HCT116 (cell line): ENCODE data around the gene CYP4A22. TPM values are rescaled to one million over a fixed set of nuclear protein-coding genes. Genes with fewer than 3 reads are reported as not detected.

ENCODE experiments used
- ATAC-seq: fragments of 200-7000 bp; cut with Tn5 transposase; 2 replicates; pipeline ENCODE4 v1.9.1; 2020; ENCODE audit warnings: mild to moderate bottlenecking, moderate library complexity
- BruUV-seq: library from RNA; stranded (reverse); fragments of 400-500 nt; replicated peaks from 2 replicates; lab custom pipeline; 2021; lab: Mats Ljungman, UMichigan
- CTCF ChIA-PET: fragments of 300-600 bp; sonication (Branson Sonifier 250); formaldehyde crosslinking; loops from one replicate; lab custom pipeline; 2021; ENCODE audit warnings: antibody characterized with exemption; lab: Charles Lee
- POLR2A ChIA-PET: fragments of 300-600, 350-600 bp; sonication (Branson Sonifier 250); formaldehyde crosslinking; loops from one replicate; lab custom pipeline; 2021; ENCODE audit warnings: antibody characterized with exemption; lab: Charles Lee
- RAD21 ChIA-PET, 2 experiments: fragments of 300-600 bp; sonication (Branson Sonifier 250); formaldehyde crosslinking; loops; one replicate each; lab custom pipeline; 2023; ENCODE audit warnings: low total read pairs in 2 of 2; ENCODE audit not compliant: uncharacterized antibody in 2 of 2, unreplicated experiment in 2 of 2, low non-redundant PET in 1 of 2; lab: Charles Lee
- DNase-seq: peaks from one replicate; pipeline ENCODE4 v3.0.0-alpha.2; 2010; ENCODE audit warnings: low read depth, low spot score
- H2AFZ ChIP-seq: fragments of 200-600 bp; shearing (Covaris generic), sonication (generic); 2 replicates; pipeline ENCODE4 v1.6.1; 2017; ENCODE audit warnings: low read depth, mixed run types, mixed read lengths, antibody characterized with exemption, low read length; ENCODE audit not compliant: poor library complexity, severe bottlenecking
- H3K27ac ChIP-seq: 2 replicates; pipeline ENCODE4 v1.5.1; 2012; ENCODE audit warnings: low read depth, low read length
- H3K27me3 ChIP-seq: fragments of 200-600 bp; sonication (generic); 2 replicates; pipeline ENCODE4 v1.6.1; 2016; ENCODE audit warnings: mixed run types, low read length, mixed read lengths; ENCODE audit not compliant: insufficient read depth
- H3K36me3 ChIP-seq, 2 experiments: fragments of 200-500 bp in 1 of 2; fragments of 200-600 bp in 1 of 2; sonication (Bioruptor generic) in 1 of 2; sonication (generic) in 1 of 2; 2 replicates each; pipeline versions ENCODE4 v1.5.1 to v1.6.1; 2014 to 2016; ENCODE audit warnings: low read length in 2 of 2, inconsistent platforms in 1 of 2, mixed read lengths in 1 of 2, mixed run types in 1 of 2; ENCODE audit not compliant: insufficient read depth in 2 of 2, control insufficient read depth in 1 of 2
- H3K4me1 ChIP-seq, 2 experiments: fragments of 200-600 bp in 1 of 2; sonication (generic) in 1 of 2; 2 replicates each; pipeline versions ENCODE4 v1.5.1 to v1.6.1; 2012 to 2017; ENCODE audit warnings: low read length in 2 of 2, inconsistent platforms in 1 of 2, mild to moderate bottlenecking in 1 of 2, mixed read lengths in 1 of 2, mixed run types in 1 of 2, moderate library complexity in 1 of 2; ENCODE audit not compliant: insufficient read depth in 2 of 2, control insufficient read depth in 1 of 2
- H3K4me2 ChIP-seq: fragments of 200-600 bp; sonication (generic); 2 replicates; pipeline ENCODE4 v1.6.1; 2017; ENCODE audit warnings: mixed run types, low read length, mixed read lengths
- H3K4me3 ChIP-seq, 2 experiments: fragments of 200-600 bp in 1 of 2; sonication (generic) in 1 of 2; replicated peaks in 1 of 2; 2 replicates each; pipeline ENCODE4 v1.5.1; 2011 to 2016; ENCODE audit warnings: low read length in 2 of 2, control low read depth in 1 of 2, low read depth in 1 of 2, mild to moderate bottlenecking in 1 of 2, mixed read lengths in 1 of 2, mixed run types in 1 of 2
- H3K79me2 ChIP-seq: fragments of 200-600 bp; sonication (generic); 2 replicates; pipeline ENCODE4 v1.6.1; 2017; ENCODE audit warnings: mild to moderate bottlenecking, mixed run types, low read length, moderate library complexity, mixed read lengths; ENCODE audit not compliant: insufficient read depth
- H3K9ac ChIP-seq: fragments of 200-600 bp; sonication (generic); 2 replicates; pipeline ENCODE4 v1.6.1; 2016; ENCODE audit warnings: low read length, mixed read lengths
- H3K9me2 ChIP-seq: fragments of 200-600 bp; sonication (generic), shearing (Covaris generic); 2 replicates; pipeline ENCODE4 v1.6.1; 2017; ENCODE audit warnings: mixed run types, mild to moderate bottlenecking, moderate library complexity; ENCODE audit not compliant: insufficient read depth
- H3K9me3 ChIP-seq, 2 experiments: fragments of 200-500 bp in 1 of 2; fragments of 200-600 bp in 1 of 2; sonication (Bioruptor generic) in 1 of 2; sonication (generic) in 1 of 2; 2 replicates each; pipeline ENCODE4 v1.6.1; 2014 to 2017; ENCODE audit warnings: low read length in 2 of 2, mixed read lengths in 2 of 2, inconsistent platforms in 1 of 2, low read depth in 1 of 2, mild to moderate bottlenecking in 1 of 2, mixed run types in 1 of 2, moderate library complexity in 1 of 2; ENCODE audit not compliant: control insufficient read depth in 1 of 2, insufficient read depth in 1 of 2
- H4K20me1 ChIP-seq: fragments of 200-600 bp; sonication (generic), shearing (Covaris generic); 2 replicates; pipeline ENCODE4 v1.6.1; 2017; ENCODE audit warnings: mixed run types, mild to moderate bottlenecking, moderate library complexity; ENCODE audit not compliant: insufficient read depth
- CBX3 ChIP-seq: IDR thresholded peaks from 2 replicates; pipeline ENCODE4 v1.6.1; 2012; ENCODE audit warnings: low read depth
- EGR1 ChIP-seq: IDR thresholded peaks from 2 replicates; pipeline ENCODE4 v1.6.1; 2012; ENCODE audit warnings: low read depth
- ELF1 ChIP-seq: IDR thresholded peaks from 2 replicates; pipeline ENCODE4 v1.6.1; 2012; ENCODE audit warnings: low read depth, borderline replicate concordance
- EZH2phosphoT487 ChIP-seq: fragments of 200-600 bp; IDR thresholded peaks from 2 replicates; pipeline ENCODE4 v1.6.1; 2018; ENCODE audit warnings: antibody characterized with exemption, borderline replicate concordance
- POLR2A ChIP-seq: IDR thresholded peaks from 2 replicates; pipeline ENCODE4 v1.7.0; 2011; ENCODE audit warnings: borderline replicate concordance; ENCODE audit not compliant: insufficient read depth, insufficient read length; ENCODE audit errors: extremely low read depth
- POLR2AphosphoS5 ChIP-seq: IDR thresholded peaks from 2 replicates; pipeline ENCODE4 v1.6.1; 2011; ENCODE audit warnings: mild to moderate bottlenecking, low read depth, low read length, moderate library complexity
- RAD21 ChIP-seq: IDR thresholded peaks from 2 replicates; pipeline ENCODE4 v1.6.1; 2012; ENCODE audit warnings: low read depth, mild to moderate bottlenecking
- SIN3A ChIP-seq: IDR thresholded peaks from 2 replicates; pipeline ENCODE4 v1.6.1; 2012; ENCODE audit warnings: low read depth
- SP1 ChIP-seq: IDR thresholded peaks from 2 replicates; pipeline ENCODE4 v1.6.1; 2012; ENCODE audit warnings: low read depth
- SRF ChIP-seq: IDR thresholded peaks from 2 replicates; pipeline ENCODE4 v1.6.1; 2012; ENCODE audit warnings: low read depth
- TCF7L2 ChIP-seq: IDR thresholded peaks from 2 replicates; pipeline ENCODE4 v1.7.0; 2011; ENCODE audit warnings: borderline replicate concordance, inconsistent platforms; ENCODE audit not compliant: insufficient read depth, insufficient read length; ENCODE audit errors: extremely low read depth
- YY1 ChIP-seq: IDR thresholded peaks from 2 replicates; pipeline ENCODE4 v1.6.1; 2011; ENCODE audit warnings: low read length, low read depth, moderate library complexity, mild to moderate bottlenecking; ENCODE audit not compliant: insufficient replicate concordance; ENCODE audit errors: extremely low read depth
- ZFX ChIP-seq: fragments of 450-650 bp; IDR thresholded peaks from 2 replicates; pipeline ENCODE4 v1.6.1; 2017
- ZNF274 ChIP-seq: fragments of 200-500 bp; sonication (Bioruptor generic); IDR thresholded peaks from 2 replicates; pipeline ENCODE4 v1.6.1; 2014; ENCODE audit warnings: mild to moderate bottlenecking, low read depth, low read length, inconsistent platforms
- intact Hi-C: fragments of 100-400 bp; cut with micrococcal nuclease; formaldehyde crosslinking; loops from 2 replicates; pipeline ENCODE4 v1.10.0; 2022
- total RNA-seq: library from RNA; stranded (reverse); gene quantifications from one replicate; pipeline ENCODE4 v1.2.1, GENCODE V29; 2021; ENCODE audit not compliant: unreplicated experiment
- TF ChIP-seq, protein P1 (sequence below): IDR thresholded peaks from 2 replicates; pipeline ENCODE4 v1.6.1; 2012; ENCODE audit warnings: low read depth
- TF ChIP-seq, protein P2 (sequence below): IDR thresholded peaks from 2 replicates; pipeline ENCODE4 v1.6.1; 2011; ENCODE audit warnings: mild to moderate bottlenecking, low read length, moderate library complexity; ENCODE audit not compliant: insufficient replicate concordance; ENCODE audit errors: extremely low read depth
- TF ChIP-seq, protein P3 (sequence below): IDR thresholded peaks from 2 replicates; pipeline ENCODE4 v1.6.1; 2012

The CYP4A22 gene
- total RNA-seq, 1 experiment from 2014 or later = not detected

DNA sequence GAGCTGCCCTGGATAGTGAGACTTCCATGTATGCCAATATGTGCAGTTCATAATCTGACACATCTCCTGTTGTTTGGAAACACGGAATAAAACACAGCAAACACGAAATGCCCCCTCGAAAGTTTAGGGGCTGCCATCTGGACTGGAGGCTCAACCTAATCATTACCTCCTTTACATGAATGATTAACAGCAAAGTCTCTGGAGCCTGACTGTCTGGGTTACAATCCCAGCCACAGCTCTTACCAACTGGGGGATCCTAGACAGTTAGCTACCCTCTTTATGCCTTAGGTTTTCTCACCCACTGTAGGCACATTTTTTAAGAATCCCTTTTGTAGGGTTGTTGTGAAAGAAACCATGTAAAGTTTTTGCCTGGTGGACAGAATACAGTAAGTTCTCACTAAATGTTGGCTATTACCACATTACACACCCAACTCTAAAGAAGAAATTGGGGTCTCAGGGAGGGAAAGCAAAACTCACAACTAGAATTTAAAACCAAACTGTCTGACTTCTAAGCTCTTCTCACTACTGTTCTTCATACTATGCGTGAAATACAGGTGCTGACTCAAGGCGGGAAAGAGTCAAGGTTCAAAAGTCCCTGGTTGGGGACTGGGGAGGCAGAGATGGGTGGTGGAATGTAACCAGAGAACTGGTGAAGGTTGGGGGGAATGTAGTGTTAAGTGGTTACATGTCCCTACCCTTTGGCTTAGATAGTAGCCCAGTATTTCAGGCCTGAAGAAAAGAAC is 24.2 kb downstream of the CYP4A22 start:
- Histone ChIP-seq H3K36me3 (no peaks in the 10 kb centered on the region), H3K4me1 (no peaks in the 10 kb centered on the region), H3K27ac (no peak overlapping the region), H3K9ac (no peak overlapping the region), H3K27me3 (no peaks in the 10 kb centered on the region), H3K9me2 (no peaks in the 10 kb centered on the region), H3K79me2 (no peaks in the 10 kb centered on the region), H2AFZ (no peak overlapping the region), H3K4me2 (no peak overlapping the region), H3K9me3 (no peaks in the 10 kb centered on the region), H4K20me1 (no peaks in the 10 kb centered on the region), H3K4me3 (no peak overlapping the region)
- ATAC-seq (no peak), DNase-seq (no peak)
- ChIA-PET RAD21 (no interaction called here), CTCF (no interaction called here), POLR2A (no interaction called here)
- TF ChIP-seq RAD21 (no peak), POLR2A (no peak), POLR2AphosphoS5 (no peak), YY1 (no peak), SP1 (no peak), CBX3 (no peak), TCF7L2 (no peak), ZNF274 (no peak), EGR1 (no peak), ELF1 (no peak), SIN3A (no peak), ZFX (no peak), SRF (no peak), EZH2phosphoT487 (no peak)
- TF ChIP-seq, protein P1, sequence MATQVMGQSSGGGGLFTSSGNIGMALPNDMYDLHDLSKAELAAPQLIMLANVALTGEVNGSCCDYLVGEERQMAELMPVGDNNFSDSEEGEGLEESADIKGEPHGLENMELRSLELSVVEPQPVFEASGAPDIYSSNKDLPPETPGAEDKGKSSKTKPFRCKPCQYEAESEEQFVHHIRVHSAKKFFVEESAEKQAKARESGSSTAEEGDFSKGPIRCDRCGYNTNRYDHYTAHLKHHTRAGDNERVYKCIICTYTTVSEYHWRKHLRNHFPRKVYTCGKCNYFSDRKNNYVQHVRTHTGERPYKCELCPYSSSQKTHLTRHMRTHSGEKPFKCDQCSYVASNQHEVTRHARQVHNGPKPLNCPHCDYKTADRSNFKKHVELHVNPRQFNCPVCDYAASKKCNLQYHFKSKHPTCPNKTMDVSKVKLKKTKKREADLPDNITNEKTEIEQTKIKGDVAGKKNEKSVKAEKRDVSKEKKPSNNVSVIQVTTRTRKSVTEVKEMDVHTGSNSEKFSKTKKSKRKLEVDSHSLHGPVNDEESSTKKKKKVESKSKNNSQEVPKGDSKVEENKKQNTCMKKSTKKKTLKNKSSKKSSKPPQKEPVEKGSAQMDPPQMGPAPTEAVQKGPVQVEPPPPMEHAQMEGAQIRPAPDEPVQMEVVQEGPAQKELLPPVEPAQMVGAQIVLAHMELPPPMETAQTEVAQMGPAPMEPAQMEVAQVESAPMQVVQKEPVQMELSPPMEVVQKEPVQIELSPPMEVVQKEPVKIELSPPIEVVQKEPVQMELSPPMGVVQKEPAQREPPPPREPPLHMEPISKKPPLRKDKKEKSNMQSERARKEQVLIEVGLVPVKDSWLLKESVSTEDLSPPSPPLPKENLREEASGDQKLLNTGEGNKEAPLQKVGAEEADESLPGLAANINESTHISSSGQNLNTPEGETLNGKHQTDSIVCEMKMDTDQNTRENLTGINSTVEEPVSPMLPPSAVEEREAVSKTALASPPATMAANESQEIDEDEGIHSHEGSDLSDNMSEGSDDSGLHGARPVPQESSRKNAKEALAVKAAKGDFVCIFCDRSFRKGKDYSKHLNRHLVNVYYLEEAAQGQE = no peak
- TF ChIP-seq, protein P2, sequence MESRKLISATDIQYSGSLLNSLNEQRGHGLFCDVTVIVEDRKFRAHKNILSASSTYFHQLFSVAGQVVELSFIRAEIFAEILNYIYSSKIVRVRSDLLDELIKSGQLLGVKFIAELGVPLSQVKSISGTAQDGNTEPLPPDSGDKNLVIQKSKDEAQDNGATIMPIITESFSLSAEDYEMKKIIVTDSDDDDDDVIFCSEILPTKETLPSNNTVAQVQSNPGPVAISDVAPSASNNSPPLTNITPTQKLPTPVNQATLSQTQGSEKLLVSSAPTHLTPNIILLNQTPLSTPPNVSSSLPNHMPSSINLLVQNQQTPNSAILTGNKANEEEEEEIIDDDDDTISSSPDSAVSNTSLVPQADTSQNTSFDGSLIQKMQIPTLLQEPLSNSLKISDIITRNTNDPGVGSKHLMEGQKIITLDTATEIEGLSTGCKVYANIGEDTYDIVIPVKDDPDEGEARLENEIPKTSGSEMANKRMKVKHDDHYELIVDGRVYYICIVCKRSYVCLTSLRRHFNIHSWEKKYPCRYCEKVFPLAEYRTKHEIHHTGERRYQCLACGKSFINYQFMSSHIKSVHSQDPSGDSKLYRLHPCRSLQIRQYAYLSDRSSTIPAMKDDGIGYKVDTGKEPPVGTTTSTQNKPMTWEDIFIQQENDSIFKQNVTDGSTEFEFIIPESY = no peak
- TF ChIP-seq, protein P3, sequence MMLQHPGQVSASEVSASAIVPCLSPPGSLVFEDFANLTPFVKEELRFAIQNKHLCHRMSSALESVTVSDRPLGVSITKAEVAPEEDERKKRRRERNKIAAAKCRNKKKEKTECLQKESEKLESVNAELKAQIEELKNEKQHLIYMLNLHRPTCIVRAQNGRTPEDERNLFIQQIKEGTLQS = no peak
- no TSS peak for BruUV-seq
- intact Hi-C loops = no loop called here
